Measurements from ENCODE around the gene DLG2. TPM values are rescaled to one million over a fixed set of nuclear protein-coding genes. Genes with fewer than 3 reads are reported as not detected.

Gene DLG2
- total and polyA plus RNA-seq, 9 donors = 2.5 to 20.7 (median 12.0) TPM

DNA sequence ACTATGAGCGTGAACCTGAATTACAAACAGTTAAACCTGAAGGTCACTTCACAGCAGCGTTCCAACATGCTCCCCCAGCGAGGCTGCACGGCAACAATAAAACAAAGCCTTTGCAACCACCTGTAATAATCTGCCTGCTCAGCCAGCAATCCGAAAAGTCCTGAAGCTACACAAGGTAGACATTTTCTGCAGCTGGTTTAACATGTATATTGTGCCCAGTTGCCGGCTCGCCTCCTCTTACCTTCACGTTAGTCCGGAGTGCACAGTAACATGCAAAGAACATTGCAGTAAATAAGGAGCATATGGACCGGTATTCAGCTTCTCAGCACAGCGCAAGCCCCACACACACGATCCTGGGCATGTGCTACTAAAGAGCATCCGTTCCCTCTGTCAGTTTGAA lies 704.3 kb downstream of the DLG2 start:
- Histone ChIP-seq H3K4me1 (ENCODE audit: insufficient read depth) (peaks cover 4% of the 10 kb centered on the region), H3K27me3 (no peaks in the 10 kb centered on the region), H3K9me3 (no peaks in the 10 kb centered on the region), H3K36me3 (no peaks in the 10 kb centered on the region), H3K27ac (no peak overlapping the region), H3K4me3 (no peak overlapping the region)
- TF ChIP-seq EP300 (IDR thresholded peaks at IDR 0.05) (no peak), POLR2A (IDR thresholded peaks at IDR 0.05) (no peak)
- TF ChIP-seq, protein P1, sequence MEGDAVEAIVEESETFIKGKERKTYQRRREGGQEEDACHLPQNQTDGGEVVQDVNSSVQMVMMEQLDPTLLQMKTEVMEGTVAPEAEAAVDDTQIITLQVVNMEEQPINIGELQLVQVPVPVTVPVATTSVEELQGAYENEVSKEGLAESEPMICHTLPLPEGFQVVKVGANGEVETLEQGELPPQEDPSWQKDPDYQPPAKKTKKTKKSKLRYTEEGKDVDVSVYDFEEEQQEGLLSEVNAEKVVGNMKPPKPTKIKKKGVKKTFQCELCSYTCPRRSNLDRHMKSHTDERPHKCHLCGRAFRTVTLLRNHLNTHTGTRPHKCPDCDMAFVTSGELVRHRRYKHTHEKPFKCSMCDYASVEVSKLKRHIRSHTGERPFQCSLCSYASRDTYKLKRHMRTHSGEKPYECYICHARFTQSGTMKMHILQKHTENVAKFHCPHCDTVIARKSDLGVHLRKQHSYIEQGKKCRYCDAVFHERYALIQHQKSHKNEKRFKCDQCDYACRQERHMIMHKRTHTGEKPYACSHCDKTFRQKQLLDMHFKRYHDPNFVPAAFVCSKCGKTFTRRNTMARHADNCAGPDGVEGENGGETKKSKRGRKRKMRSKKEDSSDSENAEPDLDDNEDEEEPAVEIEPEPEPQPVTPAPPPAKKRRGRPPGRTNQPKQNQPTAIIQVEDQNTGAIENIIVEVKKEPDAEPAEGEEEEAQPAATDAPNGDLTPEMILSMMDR (IDR thresholded peaks at IDR 0.05) = no peak
- intact Hi-C loops (cut with DNase I) = no loop called here
- WGBS, 3 donors = 2 to 12% (median 2%) methylated on average over 13 of the region's 13 CpGs
- DNase-seq = no peak

DNA sequence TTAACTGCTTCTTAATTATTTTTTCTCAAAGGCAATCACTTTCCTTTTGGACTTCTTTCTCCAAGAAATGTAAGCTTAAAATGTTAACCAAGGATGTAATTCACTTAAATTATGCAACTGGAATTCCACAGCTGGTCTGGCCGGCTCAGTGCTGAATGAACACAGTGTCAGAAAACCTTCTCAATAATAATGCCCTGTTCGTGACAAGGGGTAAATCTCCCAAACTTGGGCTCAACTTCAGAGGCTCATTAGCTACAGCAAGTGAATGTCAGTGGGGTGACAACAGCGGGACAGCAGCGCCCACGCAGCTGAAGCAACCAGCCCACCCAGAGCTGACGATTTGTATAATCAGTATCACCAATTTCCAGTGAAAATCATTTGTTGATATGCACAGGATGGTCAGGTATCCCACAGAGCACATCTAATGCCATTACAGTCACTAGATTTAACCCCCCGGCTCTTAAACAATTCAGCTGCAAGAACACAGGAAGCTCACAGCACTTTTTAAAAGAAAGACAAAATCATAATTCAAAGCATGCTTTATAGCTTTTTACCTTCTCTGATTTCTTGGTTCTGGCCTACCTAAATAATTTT lies 704.8 kb downstream of the DLG2 start:
- WGBS, 3 donors = 11 to 19% (median 13%) methylated on average over 7 of the region's 7 CpGs

DNA sequence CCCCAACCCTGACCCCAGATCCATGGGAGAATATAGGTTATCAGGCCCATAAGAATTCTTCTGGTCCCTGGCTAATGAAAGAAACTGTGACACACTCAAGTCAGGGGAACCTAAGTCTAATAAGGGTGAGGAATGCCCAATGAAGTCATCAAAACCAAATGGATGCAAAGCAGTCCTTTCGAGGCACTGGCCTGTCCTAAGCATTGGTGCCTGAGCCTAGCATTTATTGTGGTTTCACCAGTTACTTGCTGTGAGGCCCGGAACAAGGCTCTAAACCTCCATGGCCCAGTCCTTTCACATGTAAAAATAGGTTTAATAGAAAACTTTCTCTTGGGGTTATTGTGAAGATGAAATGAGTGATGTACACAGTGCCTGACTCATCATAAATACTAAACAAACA lies 712.6 kb downstream of the DLG2 start:
- no peak for DNase-seq
- Histone ChIP-seq H3K27ac (no peak overlapping the region), H3K9me3 (no peaks in the 10 kb centered on the region), H3K36me3 (no peaks in the 10 kb centered on the region), H3K4me1 (ENCODE audit: insufficient read depth) (no peaks in the 10 kb centered on the region), H3K4me3 (no peak overlapping the region), H3K27me3 (peaks cover 3% of the 10 kb centered on the region)
- intact Hi-C loops (cut with DNase I) = no loop called here
- no peak for TF ChIP-seq POLR2A (IDR thresholded peaks at IDR 0.05)
- TF ChIP-seq, protein P1 (IDR thresholded peaks at IDR 0.05) = no peak
- TF ChIP-seq EP300 (IDR thresholded peaks at IDR 0.05) = no peak
- 77 to 98% (median 94%) methylated on average over 2 of the region's 2 CpGs for WGBS, 3 donors

More for the DNA sequence above, 704.8 kb downstream of the DLG2 start:
- no peaks in the 10 kb centered on the region for H3K36me3 ChIP-seq
- peaks cover 4% of the 10 kb centered on the region for H3K4me1 ChIP-seq (ENCODE audit: insufficient read depth)
- H3K27me3 ChIP-seq = no peaks in the 10 kb centered on the region
- H3K27ac ChIP-seq = no peak overlapping the region
- H3K9me3 ChIP-seq = no peaks in the 10 kb centered on the region
- no peak for DNase-seq
- intact Hi-C loops (cut with DNase I) = no loop called here
- no peak overlapping the region for H3K4me3 ChIP-seq
- TF ChIP-seq, protein P1 (IDR thresholded peaks at IDR 0.05) = no peak
- TF ChIP-seq EP300 (IDR thresholded peaks at IDR 0.05) (no peak), POLR2A (IDR thresholded peaks at IDR 0.05) (no peak)

DNA sequence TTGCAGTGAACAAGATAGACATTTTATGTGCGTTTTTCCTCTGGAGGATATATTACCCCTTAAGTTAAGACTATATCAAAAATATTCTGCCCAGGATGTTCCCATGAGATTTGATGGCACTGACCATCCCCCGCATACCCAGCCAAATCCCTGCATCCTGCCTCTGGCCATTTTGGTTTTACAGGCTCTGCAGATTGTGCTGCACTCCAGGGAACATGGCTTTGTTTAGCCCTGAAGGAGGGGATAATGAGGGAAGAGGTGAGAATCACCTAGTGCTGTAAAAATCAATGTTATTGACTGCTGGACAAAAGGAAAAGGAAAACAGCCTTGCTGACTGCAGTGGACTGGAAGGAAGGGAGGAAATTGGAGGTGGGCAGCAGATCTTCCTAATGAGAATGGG lies 717.4 kb downstream of the DLG2 start:
- no peak for DNase-seq
- Histone ChIP-seq H3K27me3 (peaks cover 3% of the 10 kb centered on the region), H3K4me3 (no peak overlapping the region), H3K27ac (no peak overlapping the region), H3K9me3 (no peaks in the 10 kb centered on the region), H3K36me3 (no peaks in the 10 kb centered on the region), H3K4me1 (ENCODE audit: insufficient read depth) (no peaks in the 10 kb centered on the region)
- intact Hi-C loops (cut with DNase I) = no loop called here
- no peak for TF ChIP-seq POLR2A (IDR thresholded peaks at IDR 0.05)
- TF ChIP-seq, protein P1 (IDR thresholded peaks at IDR 0.05) = no peak
- no peak for TF ChIP-seq EP300 (IDR thresholded peaks at IDR 0.05)
- 86 to 98% (median 97%) methylated on average over 2 of the region's 2 CpGs for WGBS, 3 donors

All from ovary (tissue), 9 donors.